ENCODE measurements around the gene TAX1BP3. TPM values are rescaled to one million over a fixed set of nuclear protein-coding genes. Genes with fewer than 3 reads are reported as not detected.
A peak's percentile ranks its signal among the peaks of the same experiment; 100 is the strongest.

The TAX1BP3 gene
- total and polyA plus RNA-seq, 9 of the 15 experiments (the other 6 are each of a cell fraction or from before 2014, with no cell fraction given): 0.99 to 14.5 (median 6.2) TPM

DNA sequence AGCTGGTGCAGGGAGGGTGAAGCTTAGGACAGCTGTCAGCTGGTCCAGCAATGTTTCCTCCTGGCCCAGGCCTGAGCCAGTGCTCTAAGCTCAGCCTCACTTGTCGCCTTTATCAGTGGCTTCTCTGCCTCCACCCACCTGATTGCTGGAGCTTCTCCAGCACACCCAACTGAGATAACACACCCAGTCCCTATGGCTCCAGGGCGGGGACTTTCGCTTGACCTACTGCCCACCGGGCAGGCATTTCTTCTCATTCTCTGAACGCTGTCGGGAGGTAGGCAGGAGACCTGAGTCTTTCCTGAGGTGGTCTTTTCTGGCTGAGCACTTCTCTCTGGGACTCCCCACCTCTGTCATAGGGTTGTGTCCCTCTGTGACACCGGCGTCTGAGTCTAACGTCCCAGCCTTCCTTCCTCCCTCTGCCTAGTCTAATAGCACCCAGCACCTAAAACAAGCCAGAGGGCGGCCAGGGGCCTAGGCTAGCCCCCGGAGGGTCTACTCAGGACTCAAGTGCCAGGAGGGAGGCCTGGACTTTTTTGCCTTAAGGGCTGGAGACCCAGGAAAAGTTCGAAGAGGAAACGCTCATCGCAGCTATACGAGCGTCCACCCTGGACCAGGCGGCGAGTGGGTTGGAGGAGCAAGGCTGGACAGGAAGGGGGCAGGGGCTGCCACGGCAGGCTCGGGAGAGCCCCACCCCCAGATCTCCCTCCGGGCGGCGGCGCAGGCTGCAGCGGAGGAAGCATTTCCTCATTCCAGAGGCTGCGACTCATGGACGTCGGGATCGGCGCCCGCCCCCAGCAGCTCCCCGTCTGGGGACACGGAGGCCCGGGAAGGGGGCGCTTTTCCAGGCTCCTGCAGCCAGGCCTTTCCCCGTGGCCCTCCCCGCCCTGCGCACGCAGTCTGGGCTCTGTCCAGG lies 756 bp downstream of the TAX1BP3 start (continued):
- TF ChIP-seq, protein P1, sequence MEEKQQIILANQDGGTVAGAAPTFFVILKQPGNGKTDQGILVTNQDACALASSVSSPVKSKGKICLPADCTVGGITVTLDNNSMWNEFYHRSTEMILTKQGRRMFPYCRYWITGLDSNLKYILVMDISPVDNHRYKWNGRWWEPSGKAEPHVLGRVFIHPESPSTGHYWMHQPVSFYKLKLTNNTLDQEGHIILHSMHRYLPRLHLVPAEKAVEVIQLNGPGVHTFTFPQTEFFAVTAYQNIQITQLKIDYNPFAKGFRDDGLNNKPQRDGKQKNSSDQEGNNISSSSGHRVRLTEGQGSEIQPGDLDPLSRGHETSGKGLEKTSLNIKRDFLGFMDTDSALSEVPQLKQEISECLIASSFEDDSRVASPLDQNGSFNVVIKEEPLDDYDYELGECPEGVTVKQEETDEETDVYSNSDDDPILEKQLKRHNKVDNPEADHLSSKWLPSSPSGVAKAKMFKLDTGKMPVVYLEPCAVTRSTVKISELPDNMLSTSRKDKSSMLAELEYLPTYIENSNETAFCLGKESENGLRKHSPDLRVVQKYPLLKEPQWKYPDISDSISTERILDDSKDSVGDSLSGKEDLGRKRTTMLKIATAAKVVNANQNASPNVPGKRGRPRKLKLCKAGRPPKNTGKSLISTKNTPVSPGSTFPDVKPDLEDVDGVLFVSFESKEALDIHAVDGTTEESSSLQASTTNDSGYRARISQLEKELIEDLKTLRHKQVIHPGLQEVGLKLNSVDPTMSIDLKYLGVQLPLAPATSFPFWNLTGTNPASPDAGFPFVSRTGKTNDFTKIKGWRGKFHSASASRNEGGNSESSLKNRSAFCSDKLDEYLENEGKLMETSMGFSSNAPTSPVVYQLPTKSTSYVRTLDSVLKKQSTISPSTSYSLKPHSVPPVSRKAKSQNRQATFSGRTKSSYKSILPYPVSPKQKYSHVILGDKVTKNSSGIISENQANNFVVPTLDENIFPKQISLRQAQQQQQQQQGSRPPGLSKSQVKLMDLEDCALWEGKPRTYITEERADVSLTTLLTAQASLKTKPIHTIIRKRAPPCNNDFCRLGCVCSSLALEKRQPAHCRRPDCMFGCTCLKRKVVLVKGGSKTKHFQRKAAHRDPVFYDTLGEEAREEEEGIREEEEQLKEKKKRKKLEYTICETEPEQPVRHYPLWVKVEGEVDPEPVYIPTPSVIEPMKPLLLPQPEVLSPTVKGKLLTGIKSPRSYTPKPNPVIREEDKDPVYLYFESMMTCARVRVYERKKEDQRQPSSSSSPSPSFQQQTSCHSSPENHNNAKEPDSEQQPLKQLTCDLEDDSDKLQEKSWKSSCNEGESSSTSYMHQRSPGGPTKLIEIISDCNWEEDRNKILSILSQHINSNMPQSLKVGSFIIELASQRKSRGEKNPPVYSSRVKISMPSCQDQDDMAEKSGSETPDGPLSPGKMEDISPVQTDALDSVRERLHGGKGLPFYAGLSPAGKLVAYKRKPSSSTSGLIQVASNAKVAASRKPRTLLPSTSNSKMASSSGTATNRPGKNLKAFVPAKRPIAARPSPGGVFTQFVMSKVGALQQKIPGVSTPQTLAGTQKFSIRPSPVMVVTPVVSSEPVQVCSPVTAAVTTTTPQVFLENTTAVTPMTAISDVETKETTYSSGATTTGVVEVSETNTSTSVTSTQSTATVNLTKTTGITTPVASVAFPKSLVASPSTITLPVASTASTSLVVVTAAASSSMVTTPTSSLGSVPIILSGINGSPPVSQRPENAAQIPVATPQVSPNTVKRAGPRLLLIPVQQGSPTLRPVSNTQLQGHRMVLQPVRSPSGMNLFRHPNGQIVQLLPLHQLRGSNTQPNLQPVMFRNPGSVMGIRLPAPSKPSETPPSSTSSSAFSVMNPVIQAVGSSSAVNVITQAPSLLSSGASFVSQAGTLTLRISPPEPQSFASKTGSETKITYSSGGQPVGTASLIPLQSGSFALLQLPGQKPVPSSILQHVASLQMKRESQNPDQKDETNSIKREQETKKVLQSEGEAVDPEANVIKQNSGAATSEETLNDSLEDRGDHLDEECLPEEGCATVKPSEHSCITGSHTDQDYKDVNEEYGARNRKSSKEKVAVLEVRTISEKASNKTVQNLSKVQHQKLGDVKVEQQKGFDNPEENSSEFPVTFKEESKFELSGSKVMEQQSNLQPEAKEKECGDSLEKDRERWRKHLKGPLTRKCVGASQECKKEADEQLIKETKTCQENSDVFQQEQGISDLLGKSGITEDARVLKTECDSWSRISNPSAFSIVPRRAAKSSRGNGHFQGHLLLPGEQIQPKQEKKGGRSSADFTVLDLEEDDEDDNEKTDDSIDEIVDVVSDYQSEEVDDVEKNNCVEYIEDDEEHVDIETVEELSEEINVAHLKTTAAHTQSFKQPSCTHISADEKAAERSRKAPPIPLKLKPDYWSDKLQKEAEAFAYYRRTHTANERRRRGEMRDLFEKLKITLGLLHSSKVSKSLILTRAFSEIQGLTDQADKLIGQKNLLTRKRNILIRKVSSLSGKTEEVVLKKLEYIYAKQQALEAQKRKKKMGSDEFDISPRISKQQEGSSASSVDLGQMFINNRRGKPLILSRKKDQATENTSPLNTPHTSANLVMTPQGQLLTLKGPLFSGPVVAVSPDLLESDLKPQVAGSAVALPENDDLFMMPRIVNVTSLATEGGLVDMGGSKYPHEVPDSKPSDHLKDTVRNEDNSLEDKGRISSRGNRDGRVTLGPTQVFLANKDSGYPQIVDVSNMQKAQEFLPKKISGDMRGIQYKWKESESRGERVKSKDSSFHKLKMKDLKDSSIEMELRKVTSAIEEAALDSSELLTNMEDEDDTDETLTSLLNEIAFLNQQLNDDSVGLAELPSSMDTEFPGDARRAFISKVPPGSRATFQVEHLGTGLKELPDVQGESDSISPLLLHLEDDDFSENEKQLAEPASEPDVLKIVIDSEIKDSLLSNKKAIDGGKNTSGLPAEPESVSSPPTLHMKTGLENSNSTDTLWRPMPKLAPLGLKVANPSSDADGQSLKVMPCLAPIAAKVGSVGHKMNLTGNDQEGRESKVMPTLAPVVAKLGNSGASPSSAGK (IDR thresholded peaks at IDR 0.05): no peak; the same call in 1 of the 2 replicates
- TF ChIP-seq TARDBP (IDR thresholded peaks at IDR 0.05) (no peak), U2AF2 (optimal IDR thresholded peaks at IDR 0.05; ENCODE audit: low read depth, low read length) (no peak), RCOR1 (IDR thresholded peaks at IDR 0.05; ENCODE audit: borderline replicate concordance in 1 of 2, low read depth in 2 of 2, low read length in 2 of 2) (peak in 1 of 2 experiments; percentile 88; a peak in 2 of 4 replicates), EGR1 (conservative IDR thresholded peaks at IDR 0.05) (peak; percentile 82), CBX8 (IDR thresholded peaks at IDR 0.05; ENCODE audit: borderline replicate concordance, extremely low read depth, low read depth, low read length, poor library complexity, severe bottlenecking) (no peak), RUNX1 (IDR thresholded peaks at IDR 0.05; ENCODE audit: low read depth) (no peak), ETV6 (IDR thresholded peaks at IDR 0.05; ENCODE audit: borderline replicate concordance in 1 of 2, low read depth in 2 of 2, low read length in 1 of 2) (no peak), ETV6 (CRISPR knock-in tag; IDR thresholded peaks at IDR 0.05; ENCODE audit: borderline replicate concordance) (no peak)
- TF ChIP-seq, protein P2, sequence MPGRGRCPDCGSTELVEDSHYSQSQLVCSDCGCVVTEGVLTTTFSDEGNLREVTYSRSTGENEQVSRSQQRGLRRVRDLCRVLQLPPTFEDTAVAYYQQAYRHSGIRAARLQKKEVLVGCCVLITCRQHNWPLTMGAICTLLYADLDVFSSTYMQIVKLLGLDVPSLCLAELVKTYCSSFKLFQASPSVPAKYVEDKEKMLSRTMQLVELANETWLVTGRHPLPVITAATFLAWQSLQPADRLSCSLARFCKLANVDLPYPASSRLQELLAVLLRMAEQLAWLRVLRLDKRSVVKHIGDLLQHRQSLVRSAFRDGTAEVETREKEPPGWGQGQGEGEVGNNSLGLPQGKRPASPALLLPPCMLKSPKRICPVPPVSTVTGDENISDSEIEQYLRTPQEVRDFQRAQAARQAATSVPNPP (IDR thresholded peaks at IDR 0.05; ENCODE audit: borderline replicate concordance, insufficient read depth, insufficient read length): no peak
- TF ChIP-seq, protein P3, sequence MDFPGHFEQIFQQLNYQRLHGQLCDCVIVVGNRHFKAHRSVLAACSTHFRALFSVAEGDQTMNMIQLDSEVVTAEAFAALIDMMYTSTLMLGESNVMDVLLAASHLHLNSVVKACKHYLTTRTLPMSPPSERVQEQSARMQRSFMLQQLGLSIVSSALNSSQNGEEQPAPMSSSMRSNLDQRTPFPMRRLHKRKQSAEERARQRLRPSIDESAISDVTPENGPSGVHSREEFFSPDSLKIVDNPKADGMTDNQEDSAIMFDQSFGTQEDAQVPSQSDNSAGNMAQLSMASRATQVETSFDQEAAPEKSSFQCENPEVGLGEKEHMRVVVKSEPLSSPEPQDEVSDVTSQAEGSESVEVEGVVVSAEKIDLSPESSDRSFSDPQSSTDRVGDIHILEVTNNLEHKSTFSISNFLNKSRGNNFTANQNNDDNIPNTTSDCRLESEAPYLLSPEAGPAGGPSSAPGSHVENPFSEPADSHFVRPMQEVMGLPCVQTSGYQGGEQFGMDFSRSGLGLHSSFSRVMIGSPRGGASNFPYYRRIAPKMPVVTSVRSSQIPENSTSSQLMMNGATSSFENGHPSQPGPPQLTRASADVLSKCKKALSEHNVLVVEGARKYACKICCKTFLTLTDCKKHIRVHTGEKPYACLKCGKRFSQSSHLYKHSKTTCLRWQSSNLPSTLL (IDR thresholded peaks at IDR 0.05): no peak

All from K562 (cell line).